Tibial nerve (tissue), 4 donors: ENCODE results near the gene TUBGCP2.

ENCODE experiments used
- EP300 ChIP-seq, 2 donors: sonication (generic); formaldehyde crosslinking; IDR thresholded peaks; one replicate each; pipeline ENCODE4 v1.6.1; 2017; ENCODE audit warnings: antibody characterized with exemption in 2 of 2, mild to moderate bottlenecking in 1 of 2
- POLR2A ChIP-seq, 2 donors: fragments of 450-650 bp; IDR thresholded peaks; one replicate each; pipeline ENCODE4 v1.6.1; 2017; ENCODE audit warnings: antibody characterized with exemption in 2 of 2, mild to moderate bottlenecking in 2 of 2, moderate library complexity in 2 of 2
- TF ChIP-seq, protein P1 (sequence below), 5 experiments: fragments of 200-600 bp in 3 of 5; fragments of 450-650 bp in 2 of 5; sonication (generic) in 3 of 5; IDR thresholded peaks; one replicate each; pipeline ENCODE4 v1.5.1; 2016 to 2019; ENCODE audit warnings: antibody characterized with exemption in 5 of 5, mild to moderate bottlenecking in 3 of 5, moderate library complexity in 2 of 5

DNA sequence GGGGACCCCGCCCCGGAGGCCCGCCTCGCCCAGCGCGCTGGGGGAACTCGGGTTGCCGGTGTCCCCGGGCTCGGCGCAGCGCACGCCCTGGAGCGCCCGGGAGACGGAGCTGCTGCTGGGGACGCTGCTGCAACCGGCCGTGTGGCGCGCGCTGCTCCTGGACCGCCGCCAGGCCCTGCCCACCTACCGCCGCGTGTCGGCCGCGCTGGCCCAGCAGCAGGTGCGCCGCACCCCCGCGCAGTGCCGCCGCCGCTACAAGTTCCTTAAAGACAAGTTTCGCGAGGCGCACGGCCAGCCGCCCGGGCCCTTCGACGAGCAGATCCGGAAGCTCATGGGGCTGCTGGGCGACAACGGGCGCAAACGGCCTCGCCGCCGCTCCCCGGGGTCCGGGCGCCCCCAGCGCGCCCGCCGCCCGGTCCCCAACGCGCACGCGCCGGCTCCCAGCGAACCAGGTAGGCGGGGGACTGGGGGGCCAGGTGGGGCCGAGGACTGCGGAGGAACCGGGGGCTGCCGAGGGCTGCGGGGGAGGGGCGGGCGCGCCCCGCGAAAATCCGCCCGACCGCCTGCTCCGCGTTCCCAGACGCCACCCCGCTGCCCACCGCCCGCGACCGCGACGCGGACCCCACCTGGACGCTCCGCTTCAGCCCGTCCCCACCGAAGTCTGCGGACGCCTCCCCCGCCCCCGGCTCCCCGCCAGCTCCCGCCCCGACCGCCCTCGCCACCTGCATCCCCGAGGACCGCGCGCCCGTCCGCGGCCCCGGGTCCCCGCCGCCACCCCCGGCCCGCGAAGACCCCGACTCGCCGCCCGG lies 78.1 kb downstream of the TUBGCP2 start:
- TF ChIP-seq, protein P1, sequence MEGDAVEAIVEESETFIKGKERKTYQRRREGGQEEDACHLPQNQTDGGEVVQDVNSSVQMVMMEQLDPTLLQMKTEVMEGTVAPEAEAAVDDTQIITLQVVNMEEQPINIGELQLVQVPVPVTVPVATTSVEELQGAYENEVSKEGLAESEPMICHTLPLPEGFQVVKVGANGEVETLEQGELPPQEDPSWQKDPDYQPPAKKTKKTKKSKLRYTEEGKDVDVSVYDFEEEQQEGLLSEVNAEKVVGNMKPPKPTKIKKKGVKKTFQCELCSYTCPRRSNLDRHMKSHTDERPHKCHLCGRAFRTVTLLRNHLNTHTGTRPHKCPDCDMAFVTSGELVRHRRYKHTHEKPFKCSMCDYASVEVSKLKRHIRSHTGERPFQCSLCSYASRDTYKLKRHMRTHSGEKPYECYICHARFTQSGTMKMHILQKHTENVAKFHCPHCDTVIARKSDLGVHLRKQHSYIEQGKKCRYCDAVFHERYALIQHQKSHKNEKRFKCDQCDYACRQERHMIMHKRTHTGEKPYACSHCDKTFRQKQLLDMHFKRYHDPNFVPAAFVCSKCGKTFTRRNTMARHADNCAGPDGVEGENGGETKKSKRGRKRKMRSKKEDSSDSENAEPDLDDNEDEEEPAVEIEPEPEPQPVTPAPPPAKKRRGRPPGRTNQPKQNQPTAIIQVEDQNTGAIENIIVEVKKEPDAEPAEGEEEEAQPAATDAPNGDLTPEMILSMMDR (IDR thresholded peaks at IDR 0.05) = no peak
- TF ChIP-seq POLR2A (IDR thresholded peaks at IDR 0.05) (no peak), EP300 (IDR thresholded peaks at IDR 0.05) (no peak)
